OCI-M1 (cell line): ENCODE measurements around the gene BANF1.
"Not testable (repeated sequence)": the region's sequence is repeated elsewhere in the genome, so short reads cannot be mapped to it uniquely, and the experiment has no call there.

Experiments
- DNase-seq: peaks from one replicate; lab custom pipeline; 2025; lab: John Stamatoyannopoulos, UW

BANF1 gene

GRCh38 chr11:65978391-65979238, 23.7 kb upstream of the BANF1 start:
- DNase-seq, result no peak

DNA sequence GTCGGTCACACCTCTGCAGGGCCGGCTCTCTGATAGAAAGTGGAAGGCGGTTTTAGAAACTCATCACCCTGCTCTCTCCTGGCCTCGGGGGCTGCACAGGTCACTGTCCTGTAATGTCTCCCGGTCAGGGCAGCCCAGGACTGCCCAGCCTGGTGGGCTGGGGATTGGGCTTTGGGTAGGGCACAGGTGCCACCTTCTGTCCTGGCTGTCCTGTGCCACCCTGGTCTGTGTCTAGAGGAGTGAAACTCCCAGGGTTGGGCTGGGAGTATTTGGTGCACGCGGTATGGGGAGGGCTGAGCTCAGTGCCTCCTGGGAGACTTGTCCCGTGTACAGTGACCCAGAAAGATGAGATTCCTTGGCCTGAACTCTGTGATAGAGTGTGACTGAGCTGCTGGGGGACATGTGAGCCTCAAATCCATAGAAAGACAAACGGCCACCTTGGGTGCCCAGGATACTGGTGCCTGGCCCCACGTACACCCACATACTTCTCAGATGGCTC, 23.0 kb upstream of the BANF1 start:
- no peak for DNase-seq

- no peak for DNase-seq
Measured at GRCh38 chr11:65981101-65981740, 21.1 kb upstream of the BANF1 start.

GRCh38 chr11:65981972-65982823, 20.1 kb upstream of the BANF1 start:
- DNase-seq, result no peak

- DNase-seq, result no peak
Measured at GRCh38 chr11:65982824-65983588, 19.3 kb upstream of the BANF1 start.

DNA sequence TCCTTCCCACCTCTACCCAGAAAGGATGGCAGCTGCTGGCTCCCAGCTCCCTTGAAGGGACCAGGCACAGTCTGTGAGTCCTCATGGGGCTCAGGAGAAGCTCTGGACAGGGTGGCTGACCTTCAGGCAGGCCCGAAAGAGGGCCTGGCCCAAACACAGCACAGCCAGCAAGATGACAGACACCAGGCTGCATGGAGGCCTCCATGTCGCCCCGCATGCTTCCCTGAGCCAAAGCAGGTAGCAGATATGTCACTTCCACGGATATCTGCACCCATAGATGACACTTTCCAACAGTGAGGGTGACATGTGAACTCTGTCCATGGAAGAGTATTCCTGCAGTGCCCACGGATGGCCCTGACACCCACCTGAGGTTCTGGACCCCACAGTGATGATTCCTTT, 18.7 kb upstream of the BANF1 start:
- DNase-seq, result no peak

GRCh38 chr11:65987336-65987735, 15.0 kb upstream of the BANF1 start:
- DNase-seq, result no peak

DNA sequence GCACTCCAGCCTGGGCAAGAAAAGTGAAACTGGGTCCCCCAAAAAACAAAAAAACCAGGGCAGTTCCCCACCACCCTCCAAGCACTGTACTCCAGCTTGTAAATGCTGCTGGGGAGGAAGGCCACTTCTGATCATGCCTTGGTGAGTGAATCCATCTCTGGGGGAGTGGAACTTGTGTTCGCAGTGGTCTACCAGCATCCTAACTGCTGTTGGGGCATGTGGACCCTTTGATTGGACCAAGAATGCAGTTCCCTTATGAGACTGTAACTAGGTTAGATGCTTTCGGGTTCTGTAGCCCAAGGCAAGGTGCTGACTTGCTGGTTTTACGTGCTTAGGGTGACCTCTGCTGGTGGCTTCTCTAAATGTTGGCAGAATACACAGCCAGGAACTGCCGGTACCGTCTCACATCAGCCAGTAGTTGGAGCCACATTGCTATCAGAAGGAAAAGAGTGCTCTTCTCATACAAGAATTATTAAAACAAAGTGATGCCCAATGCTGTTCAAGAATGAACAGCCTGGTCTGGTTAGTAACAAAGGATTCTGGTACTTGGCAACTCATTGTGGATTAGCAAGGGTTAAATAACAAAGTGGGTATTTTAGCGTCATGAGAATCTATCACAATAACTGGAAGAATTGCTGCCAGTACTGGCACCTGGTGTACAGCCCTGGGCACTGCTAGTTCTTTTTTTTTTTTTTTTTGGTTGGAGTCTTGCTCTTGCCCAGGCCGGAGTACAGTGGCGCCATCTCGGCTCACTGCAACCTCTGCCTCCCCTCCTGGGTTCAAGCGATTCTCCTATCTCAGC, 13.3 kb upstream of the BANF1 start:
- DNase-seq, result peak; percentile 97

DNA sequence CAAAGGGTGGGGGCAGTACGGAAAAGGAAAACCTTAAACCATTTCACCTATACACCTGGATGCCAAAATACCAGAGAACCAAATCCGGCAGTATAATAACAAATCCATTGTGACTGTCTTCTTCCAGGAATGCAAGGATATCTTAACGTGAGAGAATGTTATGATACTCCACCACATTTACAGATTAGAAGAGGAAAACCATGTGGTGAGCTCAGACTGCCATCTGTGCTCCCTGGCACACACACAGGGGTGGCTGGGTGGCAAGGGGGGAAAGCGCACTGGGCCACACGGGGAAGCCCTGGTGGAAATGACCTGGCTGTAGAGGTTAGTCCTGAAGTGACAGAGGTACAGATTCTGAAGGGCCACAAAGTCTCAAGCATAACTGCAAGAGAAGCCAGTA, 10.2 kb upstream of the BANF1 start:
- DNase-seq, result no peak

DNA sequence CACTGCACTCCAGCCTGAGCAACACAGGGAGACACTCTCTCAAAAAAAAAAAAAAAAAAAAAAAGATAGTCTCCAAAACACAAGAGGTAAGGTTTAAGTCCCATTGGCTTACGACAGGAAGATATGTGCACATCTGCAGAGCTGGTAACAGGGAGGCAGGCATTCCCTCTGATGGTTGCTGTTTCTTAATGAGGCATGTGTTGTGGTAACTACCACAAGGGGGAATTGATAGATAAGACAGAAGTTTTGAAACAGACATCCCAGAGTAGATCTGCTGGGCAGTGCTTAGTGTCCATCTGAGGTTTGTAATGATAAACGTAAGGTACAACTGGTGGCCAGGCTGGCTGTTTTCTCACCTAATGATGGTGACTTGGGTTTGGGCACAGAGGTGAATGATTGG, 5.0 kb upstream of the BANF1 start:
- peak; percentile 75 for DNase-seq

- peak; percentile 73 for DNase-seq
Measured at GRCh38 chr11:66002648-66003225, 434 bp downstream of the BANF1 start.

- DNase-seq, result no peak
Measured at GRCh38 chr11:66003291-66003690, 988 bp downstream of the BANF1 start.

- DNase-seq, result no peak
Measured at GRCh38 chr11:66004186-66004585, 1.9 kb downstream of the BANF1 start.

DNA sequence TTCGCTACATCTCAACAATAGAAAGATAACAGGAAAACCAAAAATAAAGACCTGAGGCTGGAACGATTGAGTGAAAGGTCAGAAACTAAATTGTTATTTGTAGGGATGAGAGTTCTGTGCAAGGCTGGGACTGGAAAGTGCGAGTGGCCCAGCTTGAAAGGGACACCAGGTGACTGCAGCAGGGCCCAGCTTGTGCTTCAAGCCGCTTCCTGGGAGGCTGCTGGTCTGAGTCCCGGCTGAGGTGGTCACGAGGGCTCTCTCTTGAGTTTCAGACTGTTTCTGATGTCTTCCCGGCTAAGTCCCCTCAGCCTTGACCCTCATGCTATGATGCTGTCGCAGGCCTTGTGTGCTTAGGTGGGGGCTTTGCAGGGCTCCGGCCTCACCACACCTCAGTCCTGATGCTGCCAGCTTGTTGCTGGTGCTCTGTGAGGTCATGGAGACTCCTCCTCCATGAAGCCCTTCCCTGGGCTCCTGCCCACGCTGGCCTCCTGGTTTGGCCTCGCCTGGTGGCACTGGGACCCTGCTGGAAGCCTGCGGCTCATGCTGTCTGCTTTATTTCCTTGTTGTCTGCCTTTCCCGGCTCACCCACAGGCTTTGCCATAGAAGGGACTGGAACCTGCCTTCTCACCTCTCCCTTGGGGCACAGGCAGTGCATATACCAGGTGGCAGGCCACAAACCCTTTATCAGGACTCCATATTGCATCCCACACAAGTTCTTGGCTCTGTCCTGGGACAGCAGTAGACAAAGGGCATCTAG, 4.0 kb downstream of the BANF1 start:
- no peak for DNase-seq

GRCh38 chr11:66006891-66007176, 4.5 kb downstream of the BANF1 start:
- DNase-seq, result no peak

- DNase-seq, result peak; percentile 11
Measured at GRCh38 chr11:66007201-66007634, 4.9 kb downstream of the BANF1 start.

- no peak for DNase-seq
Measured at GRCh38 chr11:66008095-66008467, 5.8 kb downstream of the BANF1 start.

DNA sequence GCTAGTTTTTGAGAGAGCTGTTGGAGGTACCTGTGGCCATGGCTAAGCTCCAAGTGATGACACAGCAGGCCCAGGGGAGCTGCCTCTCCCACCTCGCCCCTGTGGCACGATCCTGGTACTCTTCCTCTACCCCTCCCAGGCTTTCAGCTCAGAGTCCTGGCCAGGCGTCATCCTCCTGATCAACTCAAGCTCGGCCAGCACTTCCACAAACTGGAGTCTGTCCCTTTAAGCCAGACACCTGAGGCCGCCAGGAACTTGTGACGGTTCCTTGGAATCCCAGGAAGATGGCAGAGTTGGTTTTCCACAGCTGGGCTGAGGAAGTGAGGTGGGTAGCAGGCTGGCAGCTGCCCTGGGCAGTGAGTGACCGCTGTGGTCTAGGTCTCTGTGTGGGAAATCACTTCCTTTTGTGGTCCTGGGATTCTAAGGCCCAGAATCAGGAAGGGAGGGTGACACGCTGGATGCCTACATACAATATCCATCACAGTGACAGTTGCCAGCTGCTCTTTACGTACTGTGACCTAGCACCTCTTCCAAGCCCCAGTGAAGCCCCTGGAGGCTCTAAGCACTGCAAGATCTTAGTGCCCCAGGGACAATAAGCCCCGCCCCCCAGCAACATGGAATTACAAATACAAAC, 6.3 kb downstream of the BANF1 start:
- DNase-seq, result no peak

GRCh38 chr11:66010036-66010435, 7.7 kb downstream of the BANF1 start:
- not testable (repeated sequence) for DNase-seq
